Gastroesophageal sphincter (tissue), 4 donors: ENCODE measurements around the gene TBC1D4. TPM values are rescaled to one million over a fixed set of nuclear protein-coding genes. Genes with fewer than 3 reads are reported as not detected.

Experiments used
- ATAC-seq: fragments of 150-250 bp; one replicate; pipeline ENCODE4 v1.9.1; 2016; ENCODE audit warnings: mild to moderate bottlenecking, moderate library complexity
- H3K27ac ChIP-seq, 4 donors: fragments of 200-600 bp; sonication (generic) in 3 of 4; 1 replicate in 3 of 4; 2 replicates in 1 of 4; pipeline ENCODE4 v1.5.1; 2016 to 2019
- H3K27me3 ChIP-seq: fragments of 200-600 bp; sonication (generic); one replicate; pipeline ENCODE4 v1.5.1; 2019
- H3K36me3 ChIP-seq, 2 donors: fragments of 200-600 bp; sonication (generic); one replicate each; pipeline ENCODE4 v1.5.1; 2019; ENCODE audit warnings: control low read depth in 1 of 2
- H3K4me1 ChIP-seq, 3 donors: fragments of 200-600 bp; sonication (generic); 1 replicate in 2 of 3; 2 replicates in 1 of 3; pipeline ENCODE4 v1.5.1; 2016 to 2019; ENCODE audit warnings: control low read depth in 2 of 3
- H3K4me3 ChIP-seq, 2 donors: fragments of 200-600 bp; sonication (generic); one replicate each; pipeline ENCODE4 v1.5.1; 2019; ENCODE audit warnings: mild to moderate bottlenecking in 1 of 2, moderate library complexity in 1 of 2
- H3K9me3 ChIP-seq, 3 donors: fragments of 200-600 bp; sonication (generic); one replicate each; pipeline ENCODE4 v1.5.1; 2017 to 2019; ENCODE audit warnings: control low read depth in 2 of 3
- CTCF ChIP-seq, 4 experiments: fragments of 200-600 bp in 2 of 4; fragments of 450-650 bp in 2 of 4; sonication (generic) in 1 of 4; IDR thresholded peaks; one replicate each; pipeline ENCODE4 v1.5.1; 2017 to 2019; ENCODE audit warnings: antibody characterized with exemption in 4 of 4, mild to moderate bottlenecking in 2 of 4, moderate library complexity in 2 of 4
- EP300 ChIP-seq: sonication (generic); formaldehyde crosslinking; IDR thresholded peaks from one replicate; pipeline ENCODE4 v1.6.1; 2017; ENCODE audit warnings: antibody characterized with exemption, mild to moderate bottlenecking
- POLR2A ChIP-seq, 2 donors: fragments of 450-650 bp; IDR thresholded peaks; one replicate each; pipeline ENCODE4 v1.6.1; 2017; ENCODE audit warnings: antibody characterized with exemption in 2 of 2, mild to moderate bottlenecking in 2 of 2, moderate library complexity in 1 of 2
- POLR2AphosphoS5 ChIP-seq: sonication (generic); formaldehyde crosslinking; IDR thresholded peaks from one replicate; pipeline ENCODE4 v1.6.1; 2017; ENCODE audit warnings: antibody characterized with exemption
- WGBS, 2 donors: methylation state at CpG; one replicate each; pipeline ENCODE4 v1.1.5; 2018; ENCODE audit warnings: low coverage in 1 of 2; 5-methylcytosine and 5-hydroxymethylcytosine counted together
- total RNA-seq, 4 donors: library from RNA; depleted of rRNA; stranded (reverse); fragments of >200 nt; gene quantifications; one replicate each; pipeline ENCODE4 v1.1.0, GENCODE V29; 2016

Gene TBC1D4
- total RNA-seq, 4 donors from 2014 or later, result 12.8 to 28.0 (median 22.4) TPM

- ATAC-seq, result no peak
- no peak for TF ChIP-seq POLR2AphosphoS5
- TF ChIP-seq CTCF (IDR thresholded peaks at IDR 0.05), result no peak
- no peak for TF ChIP-seq POLR2A (IDR thresholded peaks at IDR 0.05)
- TF ChIP-seq EP300, result no peak
- Histone ChIP-seq H3K4me1 (no peaks in the 10 kb centered on the region), H3K27ac (no peak overlapping the region), H3K27me3 (no peaks in the 10 kb centered on the region), H3K9me3 (no peaks in the 10 kb centered on the region), H3K36me3 (peaks cover 0 to 33% of the 10 kb centered on the region in 2 donors), H3K4me3 (no peak overlapping the region)
- 92 to 100% methylated on average over 1 of the region's 1 CpG for whole genome bisulfite sequencing, 2 donors
Measured at GRCh38 chr13:75347457-75347856, 134.5 kb downstream of the TBC1D4 start.

DNA sequence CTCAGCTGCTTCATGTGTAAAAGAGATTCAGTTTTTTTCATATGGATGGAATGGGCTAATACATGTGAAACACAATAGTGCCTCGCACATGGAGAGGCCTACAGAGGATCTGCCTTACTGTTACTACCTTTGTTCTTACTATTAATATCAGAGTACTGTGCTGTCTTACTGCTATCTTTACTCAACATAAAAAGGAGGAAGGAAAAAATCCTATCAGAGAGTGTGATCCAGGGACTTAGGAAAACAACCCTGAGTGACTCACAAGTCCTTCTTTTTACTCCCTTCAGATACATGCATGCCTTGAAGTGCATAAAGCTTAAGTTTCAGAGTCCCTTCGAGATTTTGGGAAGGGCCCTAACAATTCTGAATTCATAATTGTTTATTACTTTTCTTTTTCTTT lies 136.8 kb downstream of the TBC1D4 start:
- Histone ChIP-seq H3K36me3 (peaks cover 0 to 51% of the 10 kb centered on the region in 2 donors), H3K4me1 (no peaks in the 10 kb centered on the region), H3K27ac (no peak overlapping the region), H3K9me3 (no peaks in the 10 kb centered on the region), H3K4me3 (no peak overlapping the region), H3K27me3 (no peaks in the 10 kb centered on the region)
- no peak for TF ChIP-seq CTCF (IDR thresholded peaks at IDR 0.05)
- TF ChIP-seq POLR2A (IDR thresholded peaks at IDR 0.05), result no peak
- TF ChIP-seq POLR2AphosphoS5, result no peak
- no peak for TF ChIP-seq EP300
- 70 to 84% methylated on average over 2 of the region's 2 CpGs for WGBS, 2 donors
- ATAC-seq, result no peak

DNA sequence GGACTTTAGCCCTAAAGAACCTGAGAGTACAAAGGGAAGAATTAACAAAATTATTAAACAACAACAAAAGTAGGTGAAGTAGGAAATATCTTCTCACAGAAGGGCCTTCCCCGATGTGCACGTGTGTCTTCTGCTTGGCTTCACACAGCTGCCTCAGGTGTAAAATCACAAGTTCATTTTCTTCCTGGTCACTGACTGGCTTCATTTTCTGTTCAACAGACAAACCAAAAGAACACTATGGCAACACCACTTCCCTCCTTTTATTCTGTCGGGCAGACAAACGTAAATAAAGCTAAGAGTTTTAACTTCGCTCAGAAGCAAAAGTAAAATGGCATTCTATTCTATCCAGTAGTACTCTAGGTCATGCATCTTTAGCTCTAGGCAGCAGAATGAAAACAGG lies 140.9 kb downstream of the TBC1D4 start:
- Histone ChIP-seq H3K36me3 (peaks cover 0 to 62% of the 10 kb centered on the region in 2 donors), H3K27ac (no peak overlapping the region), H3K9me3 (no peaks in the 10 kb centered on the region), H3K4me1 (no peaks in the 10 kb centered on the region), H3K27me3 (no peaks in the 10 kb centered on the region), H3K4me3 (no peak overlapping the region)
- TF ChIP-seq POLR2A (IDR thresholded peaks at IDR 0.05), result no peak
- no peak for ATAC-seq
- WGBS, 2 donors, result 83 to 84% methylated on average over 5 of the region's 5 CpGs

- Histone ChIP-seq H3K9me3 (no peaks in the 10 kb centered on the region), H3K27me3 (no peaks in the 10 kb centered on the region), H3K4me3 (no peak overlapping the region), H3K27ac (no peak overlapping the region), H3K4me1 (no peaks in the 10 kb centered on the region), H3K36me3 (peaks cover 0 to 74% of the 10 kb centered on the region in 2 donors)
- 93 to 98% methylated on average over 7 of the region's 7 CpGs for WGBS, 2 donors
- no peak for ATAC-seq
- no peak for TF ChIP-seq POLR2AphosphoS5
Measured at GRCh38 chr13:75339635-75340374, 142.2 kb downstream of the TBC1D4 start.

DNA sequence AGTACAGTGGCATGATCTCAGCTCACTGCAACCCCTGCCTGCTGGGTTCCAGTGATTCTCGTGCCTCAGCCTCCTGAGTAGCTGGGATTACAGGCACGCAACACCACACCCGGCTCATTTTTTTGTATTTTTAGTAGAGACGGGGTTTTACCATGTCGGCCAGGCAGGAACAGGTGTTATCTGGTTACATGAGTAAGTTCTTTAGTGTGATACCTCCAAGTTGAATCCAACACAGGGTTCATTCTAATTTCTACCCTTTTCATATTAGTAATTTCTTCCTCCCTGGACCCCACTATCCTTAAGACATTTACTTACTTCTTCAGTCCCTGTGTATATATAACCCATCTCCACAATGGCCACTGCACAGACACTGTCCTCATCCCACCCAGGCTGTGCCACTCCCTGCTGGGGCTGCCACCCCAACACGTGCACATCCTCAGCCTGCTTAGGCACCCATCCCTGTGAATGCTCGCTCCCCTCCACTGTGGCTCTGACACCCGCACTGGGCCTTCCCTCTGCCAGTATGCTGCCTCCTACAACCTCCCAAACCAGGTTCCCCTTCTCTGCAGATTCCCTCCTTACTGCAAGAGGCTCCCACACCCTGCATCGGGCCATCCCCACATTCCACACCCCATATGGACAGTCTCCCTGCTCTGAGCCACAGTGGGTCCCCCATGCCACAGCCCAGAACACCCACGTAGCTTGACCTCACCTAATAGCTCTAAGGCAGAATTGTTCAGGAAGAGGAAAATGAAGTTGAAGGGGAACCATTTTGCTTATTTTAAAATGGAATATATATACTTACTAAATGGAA lies 147.1 kb downstream of the TBC1D4 start:
- Histone ChIP-seq H3K27me3 (no peaks in the 10 kb centered on the region), H3K36me3 (peaks cover 0 to 50% of the 10 kb centered on the region in 2 donors), H3K4me1 (peaks cover 0 to 2% (median 0%) of the 10 kb centered on the region in 3 donors), H3K4me3 (no peak overlapping the region), H3K27ac (no peak overlapping the region), H3K9me3 (no peaks in the 10 kb centered on the region)
- WGBS, 2 donors, result 83 to 89% methylated on average over 7 to 8 of the region's 10 CpGs
- no peak for TF ChIP-seq EP300
- TF ChIP-seq CTCF (IDR thresholded peaks at IDR 0.05), result no peak
- no peak for TF ChIP-seq POLR2AphosphoS5
- TF ChIP-seq POLR2A (IDR thresholded peaks at IDR 0.05), result no peak
- no peak for ATAC-seq
